HFF-Myc (cell line): ENCODE results near the gene IDH3B.

Source experiments
- DNase-seq: peaks from one replicate; pipeline ENCODE4 v3.0.0-alpha.2; 2011; ENCODE audit warnings: low read depth; ENCODE audit errors: extremely low read depth
- H3K4me3 ChIP-seq: replicated peaks from 2 replicates; pipeline ENCODE4 v1.5.1; 2011; ENCODE audit warnings: low read depth, mild to moderate bottlenecking, control low read depth, low read length
- TF ChIP-seq, protein P1 (sequence below): IDR thresholded peaks from 2 replicates; pipeline ENCODE4 v1.5.1; 2012; ENCODE audit warnings: mild to moderate bottlenecking, low read depth, low read length, control low read depth; ENCODE audit errors: missing control alignments

IDH3B gene

DNA sequence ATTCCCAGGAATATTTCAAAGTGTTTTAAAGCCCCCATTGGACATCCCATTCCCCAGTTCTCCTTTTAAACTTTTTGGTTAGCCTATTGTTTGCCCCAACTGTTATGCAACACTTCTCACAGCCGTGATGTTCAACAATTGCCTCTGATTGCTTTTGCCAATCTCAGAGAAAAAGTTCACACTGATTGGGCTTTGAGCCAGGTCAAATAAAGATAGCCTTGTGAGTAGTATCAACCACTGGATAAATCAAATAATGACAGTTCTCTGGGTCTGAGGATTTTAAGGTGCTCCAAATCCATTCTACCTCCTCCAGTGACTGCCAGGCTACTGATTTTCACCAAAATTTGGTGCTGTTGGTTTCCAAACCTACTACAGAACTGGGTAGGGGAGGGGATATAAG, 30.6 kb downstream of the IDH3B start:
- H3K4me3 ChIP-seq: no peak overlapping the region
- TF ChIP-seq, protein P1, sequence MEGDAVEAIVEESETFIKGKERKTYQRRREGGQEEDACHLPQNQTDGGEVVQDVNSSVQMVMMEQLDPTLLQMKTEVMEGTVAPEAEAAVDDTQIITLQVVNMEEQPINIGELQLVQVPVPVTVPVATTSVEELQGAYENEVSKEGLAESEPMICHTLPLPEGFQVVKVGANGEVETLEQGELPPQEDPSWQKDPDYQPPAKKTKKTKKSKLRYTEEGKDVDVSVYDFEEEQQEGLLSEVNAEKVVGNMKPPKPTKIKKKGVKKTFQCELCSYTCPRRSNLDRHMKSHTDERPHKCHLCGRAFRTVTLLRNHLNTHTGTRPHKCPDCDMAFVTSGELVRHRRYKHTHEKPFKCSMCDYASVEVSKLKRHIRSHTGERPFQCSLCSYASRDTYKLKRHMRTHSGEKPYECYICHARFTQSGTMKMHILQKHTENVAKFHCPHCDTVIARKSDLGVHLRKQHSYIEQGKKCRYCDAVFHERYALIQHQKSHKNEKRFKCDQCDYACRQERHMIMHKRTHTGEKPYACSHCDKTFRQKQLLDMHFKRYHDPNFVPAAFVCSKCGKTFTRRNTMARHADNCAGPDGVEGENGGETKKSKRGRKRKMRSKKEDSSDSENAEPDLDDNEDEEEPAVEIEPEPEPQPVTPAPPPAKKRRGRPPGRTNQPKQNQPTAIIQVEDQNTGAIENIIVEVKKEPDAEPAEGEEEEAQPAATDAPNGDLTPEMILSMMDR: no peak
- DNase-seq: no peak

DNA sequence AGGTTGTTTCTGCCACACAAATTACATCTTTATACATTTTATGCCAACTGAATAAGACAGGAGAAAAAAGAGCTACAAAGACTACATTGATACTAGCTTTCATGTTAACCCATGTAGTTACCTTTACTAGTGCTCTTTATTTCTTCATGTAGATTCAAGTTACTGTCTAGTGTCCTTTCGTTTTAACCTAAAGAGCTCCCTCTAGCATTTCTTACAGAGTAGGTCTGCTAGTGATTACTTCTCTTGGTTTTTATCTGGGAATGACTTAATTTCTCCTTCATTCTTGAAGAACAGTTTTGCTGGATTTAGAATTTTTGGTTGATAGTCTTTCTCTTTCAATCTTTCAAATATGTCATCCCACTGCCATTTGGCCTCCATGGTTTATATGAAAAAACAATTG, 32.8 kb downstream of the IDH3B start:
- TF ChIP-seq, protein P1: no peak
- H3K4me3 ChIP-seq: no peak overlapping the region
- no peak for DNase-seq

DNA sequence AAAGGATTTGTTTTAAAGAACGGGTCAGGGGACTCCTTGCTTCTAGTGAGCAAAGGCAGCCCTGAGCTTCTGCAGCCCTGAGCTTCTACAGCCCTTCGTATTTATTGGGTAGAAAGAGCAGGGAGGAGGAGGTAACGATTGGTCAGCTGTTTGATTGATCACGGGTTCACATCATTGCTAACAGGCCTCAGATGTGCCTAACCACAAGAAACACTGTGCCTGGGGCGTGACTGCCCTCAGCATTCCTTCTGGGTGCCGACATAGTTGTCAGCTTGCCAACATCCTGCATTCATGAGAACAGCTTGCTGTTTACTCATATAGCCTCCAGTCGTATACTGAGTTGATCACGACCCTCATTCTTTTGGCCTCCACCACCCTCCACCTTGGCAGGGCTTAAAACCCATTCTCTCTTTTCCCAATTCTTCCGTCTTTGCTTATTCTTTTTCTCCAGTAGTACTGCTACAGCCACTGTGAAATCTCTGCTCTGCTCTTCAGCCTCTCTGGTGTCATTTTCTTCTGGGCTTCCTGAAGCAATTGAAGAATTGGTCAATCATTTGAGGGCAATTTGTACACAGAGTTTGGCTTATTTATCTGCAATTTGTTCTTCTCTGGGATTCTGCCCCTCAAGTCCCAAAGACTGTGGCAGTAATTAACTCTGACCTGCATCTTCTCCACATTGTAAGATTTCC, 37.0 kb downstream of the IDH3B start:
- no peak overlapping the region for H3K4me3 ChIP-seq
- TF ChIP-seq, protein P1: no peak
- peak; percentile 74 for DNase-seq

DNA sequence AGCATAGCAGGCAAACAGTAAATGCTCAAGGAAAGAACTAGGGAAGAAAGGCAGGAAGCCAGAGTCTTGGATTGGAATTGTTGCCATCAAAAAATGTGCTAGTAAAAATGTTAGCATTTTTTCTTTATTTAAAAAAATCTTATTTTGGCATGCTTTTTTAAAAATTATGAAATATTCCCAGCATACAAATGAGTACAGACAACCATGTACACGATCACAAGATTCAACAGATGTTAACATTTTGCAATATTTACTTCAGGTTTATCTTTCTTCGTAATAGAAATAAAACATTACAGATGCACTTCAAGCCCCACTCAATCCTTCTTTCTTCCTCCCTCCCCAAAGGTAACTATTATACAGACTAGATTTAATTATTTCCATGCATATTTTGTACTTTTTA, 39.0 kb downstream of the IDH3B start:
- DNase-seq: no peak
- TF ChIP-seq, protein P1: no peak
- H3K4me3 ChIP-seq: no peak overlapping the region

DNA sequence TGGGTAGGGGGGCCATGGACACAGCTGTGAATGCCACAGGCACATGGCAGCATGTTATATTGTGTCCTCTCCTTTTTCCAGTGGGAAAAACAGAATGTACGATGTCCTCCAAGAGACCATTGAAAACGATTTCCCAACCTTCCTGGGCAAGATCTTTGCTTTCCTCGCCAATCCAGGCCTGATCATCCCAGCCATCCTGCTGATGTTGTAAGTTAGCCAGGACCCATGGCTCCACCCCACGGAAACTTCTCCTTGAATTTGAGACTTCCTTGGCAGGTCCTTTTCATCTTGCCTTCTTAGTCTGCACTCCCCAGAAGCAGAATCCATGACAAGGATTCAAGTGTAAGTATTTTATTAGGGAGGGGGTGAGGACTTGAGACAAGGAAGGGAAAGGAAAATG, 39.8 kb downstream of the IDH3B start:
- H3K4me3 ChIP-seq: no peak overlapping the region

DNA sequence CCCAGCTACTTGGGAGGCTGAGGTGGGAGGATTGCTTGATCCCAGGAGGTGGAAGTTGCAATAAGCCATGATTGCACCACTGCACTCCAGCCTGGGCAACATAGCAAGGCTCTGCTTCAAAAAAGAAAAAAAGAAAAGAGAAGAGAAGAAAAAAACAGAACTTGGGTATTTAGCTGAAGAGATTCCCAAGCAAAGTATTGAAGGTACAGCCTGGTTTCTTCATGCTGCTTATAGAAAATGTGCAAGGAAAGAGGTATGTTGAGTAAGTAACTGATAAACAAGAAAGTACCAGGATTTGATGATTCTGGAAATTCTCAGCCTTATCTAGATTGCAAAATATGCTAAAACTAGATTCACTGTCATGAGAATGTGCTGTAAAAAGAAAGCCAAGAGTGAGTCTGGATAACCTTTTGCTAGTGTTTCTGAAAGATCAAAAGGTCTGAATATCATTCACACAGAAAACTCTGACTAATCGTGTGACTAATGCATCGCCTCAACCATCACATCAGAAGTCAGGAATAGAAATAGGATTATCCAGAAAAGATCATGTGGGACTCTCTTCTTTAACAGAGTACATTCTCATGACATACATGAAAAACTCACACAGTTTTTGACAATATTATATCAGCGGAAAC, 43.9 kb downstream of the IDH3B start:
- TF ChIP-seq, protein P1: no peak
- no peak for DNase-seq
- no peak overlapping the region for H3K4me3 ChIP-seq

More for the DNA sequence above, 39.8 kb downstream of the IDH3B start:
- DNase-seq: no peak
- TF ChIP-seq, protein P1: no peak

DNA sequence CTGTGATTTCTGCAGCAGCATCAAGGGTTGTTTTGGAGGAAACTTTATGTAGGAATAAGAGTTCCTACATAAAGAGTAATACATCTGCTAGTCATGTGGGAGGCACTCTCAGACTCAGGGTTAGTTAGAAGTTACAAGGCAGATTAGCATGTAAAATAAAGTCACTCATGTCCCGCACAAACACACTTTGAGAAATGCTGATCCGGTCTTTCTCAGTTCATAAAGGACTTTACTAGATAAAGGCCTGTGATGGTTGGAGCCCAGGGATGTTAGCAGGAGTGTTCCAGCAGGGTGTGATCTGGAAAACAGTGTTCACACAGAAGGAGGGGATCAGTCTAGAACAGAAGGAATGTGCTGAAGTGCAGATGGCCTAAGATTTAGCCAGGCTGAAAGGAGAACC, 44.7 kb downstream of the IDH3B start:
- no peak for DNase-seq

More for the DNA sequence above, 44.7 kb downstream of the IDH3B start:
- TF ChIP-seq, protein P1: no peak
- H3K4me3 ChIP-seq: no peak overlapping the region
